ENCODE results near the gene RGS4.

The RGS4 gene

DNA sequence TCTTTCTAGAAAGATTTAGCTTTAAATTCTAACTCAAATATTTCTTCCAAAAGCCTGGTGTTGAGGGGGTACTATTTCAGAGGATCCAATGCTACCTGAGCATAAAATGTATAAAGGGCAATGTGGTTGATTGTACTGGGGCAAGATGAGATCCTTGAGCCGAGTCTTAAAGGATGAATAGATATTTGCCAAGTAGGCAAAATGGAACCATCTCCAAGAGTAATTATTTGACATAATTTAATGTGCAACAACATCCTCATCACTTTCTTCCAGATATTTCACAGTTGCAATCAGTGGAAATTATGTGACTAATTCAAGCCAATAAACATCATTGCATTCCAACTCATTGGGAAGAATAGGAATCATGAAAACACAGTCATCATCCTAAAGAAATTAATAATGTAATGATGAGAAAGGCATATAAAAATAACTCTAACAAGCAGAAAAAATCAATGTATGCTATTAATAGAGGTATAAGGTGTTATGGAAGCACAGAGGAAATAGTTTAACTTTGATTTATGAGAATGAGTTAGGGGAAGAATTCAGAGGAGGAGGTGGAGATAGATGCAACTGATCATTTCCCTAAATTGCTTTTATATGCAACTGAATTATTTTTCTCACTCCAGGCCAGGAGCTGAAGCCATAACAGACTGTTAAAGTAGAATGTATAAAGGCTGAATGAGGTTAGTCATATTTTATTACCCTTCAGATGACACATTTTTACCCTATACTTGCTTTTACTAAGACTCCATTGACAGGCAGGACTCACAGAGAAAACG lies 30.0 kb upstream of the RGS4 start:
- no peaks in the 10 kb centered on the region for H3K36me3 Mint-ChIP-seq (ENCODE audit: low read depth)
- TF ChIP-seq, protein P1, sequence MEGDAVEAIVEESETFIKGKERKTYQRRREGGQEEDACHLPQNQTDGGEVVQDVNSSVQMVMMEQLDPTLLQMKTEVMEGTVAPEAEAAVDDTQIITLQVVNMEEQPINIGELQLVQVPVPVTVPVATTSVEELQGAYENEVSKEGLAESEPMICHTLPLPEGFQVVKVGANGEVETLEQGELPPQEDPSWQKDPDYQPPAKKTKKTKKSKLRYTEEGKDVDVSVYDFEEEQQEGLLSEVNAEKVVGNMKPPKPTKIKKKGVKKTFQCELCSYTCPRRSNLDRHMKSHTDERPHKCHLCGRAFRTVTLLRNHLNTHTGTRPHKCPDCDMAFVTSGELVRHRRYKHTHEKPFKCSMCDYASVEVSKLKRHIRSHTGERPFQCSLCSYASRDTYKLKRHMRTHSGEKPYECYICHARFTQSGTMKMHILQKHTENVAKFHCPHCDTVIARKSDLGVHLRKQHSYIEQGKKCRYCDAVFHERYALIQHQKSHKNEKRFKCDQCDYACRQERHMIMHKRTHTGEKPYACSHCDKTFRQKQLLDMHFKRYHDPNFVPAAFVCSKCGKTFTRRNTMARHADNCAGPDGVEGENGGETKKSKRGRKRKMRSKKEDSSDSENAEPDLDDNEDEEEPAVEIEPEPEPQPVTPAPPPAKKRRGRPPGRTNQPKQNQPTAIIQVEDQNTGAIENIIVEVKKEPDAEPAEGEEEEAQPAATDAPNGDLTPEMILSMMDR (IDR thresholded peaks at IDR 0.05), result no peak
- peaks cover 21% of the 10 kb centered on the region for H3K4me1 Mint-ChIP-seq
- H3K27me3 Mint-ChIP-seq (ENCODE audit: low read depth, poor library complexity), result no peaks in the 10 kb centered on the region
- no peak overlapping the region for H3K4me3 Mint-ChIP-seq
- no peak overlapping the region for H3K27ac Mint-ChIP-seq
- peaks cover 6% of the 10 kb centered on the region for H3K9me3 Mint-ChIP-seq
- no peak for DNase-seq

DNA sequence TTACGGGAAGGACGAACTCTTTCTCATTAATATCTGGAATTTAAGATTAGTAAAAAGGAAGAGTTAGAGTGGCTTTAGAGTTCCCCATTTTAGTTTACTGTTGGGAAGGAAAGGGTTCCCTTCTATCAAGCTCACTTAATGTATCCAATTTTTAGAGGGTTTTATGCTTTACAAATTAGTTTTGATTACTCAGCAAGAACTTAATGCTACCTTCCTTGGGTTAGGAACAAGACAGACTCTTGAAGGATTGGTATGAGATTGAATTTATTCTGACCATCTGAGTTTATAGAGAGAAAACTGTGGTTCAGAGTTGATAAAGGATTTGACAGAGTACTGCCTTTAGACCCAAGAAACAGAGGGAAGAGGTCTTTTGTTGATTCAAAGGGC lies 29.5 kb upstream of the RGS4 start:
- no peaks in the 10 kb centered on the region for H3K36me3 Mint-ChIP-seq (ENCODE audit: low read depth)
- H3K4me3 Mint-ChIP-seq, result no peak overlapping the region

DNA sequence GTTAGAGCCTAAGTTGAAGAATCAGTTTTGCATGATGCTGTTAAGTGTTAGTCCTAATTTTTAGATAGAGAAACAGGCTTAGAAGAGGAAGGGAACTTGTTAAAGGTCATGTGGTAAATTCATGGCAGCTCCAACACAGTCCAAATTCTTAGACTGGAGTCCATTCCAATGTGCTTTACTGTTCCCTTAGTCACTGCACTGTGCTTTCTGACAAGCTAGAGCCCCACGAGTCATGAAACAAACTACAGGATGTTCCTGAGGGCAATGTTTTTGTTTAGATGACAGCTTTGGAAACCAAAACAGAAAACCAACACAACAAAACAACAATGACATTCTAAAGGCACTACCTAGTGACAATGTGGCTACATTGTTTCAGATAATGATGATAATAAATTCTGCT lies 23.1 kb upstream of the RGS4 start:
- Mint-ChIP-seq H3K27ac (peak overlapping the region; percentile 82), H3K9me3 (peaks cover 6% of the 10 kb centered on the region), H3K4me3 (no peak overlapping the region), H3K27me3 (ENCODE audit: low read depth, poor library complexity) (peaks cover 3% of the 10 kb centered on the region), H3K4me1 (peaks cover 48% of the 10 kb centered on the region), H3K36me3 (ENCODE audit: low read depth) (no peaks in the 10 kb centered on the region)
- TF ChIP-seq, protein P1 (IDR thresholded peaks at IDR 0.05), result no peak
- DNase-seq, result no peak

More for the DNA sequence above, 29.5 kb upstream of the RGS4 start:
- H3K27me3 Mint-ChIP-seq (ENCODE audit: low read depth, poor library complexity), result peaks cover under 1% of the 10 kb centered on the region
- TF ChIP-seq, protein P1 (IDR thresholded peaks at IDR 0.05), result no peak
- H3K9me3 Mint-ChIP-seq, result peaks cover 6% of the 10 kb centered on the region
- H3K4me1 Mint-ChIP-seq, result peaks cover 21% of the 10 kb centered on the region
- no peak for DNase-seq
- H3K27ac Mint-ChIP-seq, result no peak overlapping the region

DNA sequence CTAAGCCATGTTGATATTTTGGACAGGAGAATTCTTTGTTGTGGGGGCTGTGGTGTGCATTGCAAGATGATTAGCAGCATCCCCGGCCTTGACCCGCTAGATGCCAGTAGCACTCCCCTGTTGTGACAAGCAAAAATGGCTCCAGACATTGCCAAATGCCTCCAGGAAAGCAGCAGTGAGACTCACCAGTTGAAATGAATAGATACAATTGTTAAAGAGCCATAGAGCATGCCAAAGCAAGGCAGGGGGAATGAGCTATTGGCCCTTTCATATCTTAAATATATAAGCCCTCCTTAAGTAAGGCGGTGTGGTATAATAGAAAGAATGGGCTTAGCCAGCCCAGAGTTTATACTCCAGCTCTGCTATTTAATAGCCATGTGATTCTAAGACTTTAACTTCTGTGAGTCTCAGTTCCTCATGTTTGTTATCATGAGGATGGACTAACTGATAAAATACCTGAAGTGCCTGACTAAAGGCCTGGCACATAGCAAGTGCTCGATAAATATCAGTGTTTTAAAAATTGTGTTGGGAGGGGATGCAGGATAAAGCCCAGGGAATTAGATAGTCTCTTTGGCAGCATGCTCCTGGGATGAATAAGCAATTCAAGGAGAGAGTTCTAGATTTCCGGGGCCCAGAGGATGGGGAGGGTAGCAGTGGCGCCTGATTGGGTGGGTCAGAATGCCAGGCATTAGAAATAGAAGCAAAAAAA lies 21.1 kb upstream of the RGS4 start:
- peaks cover 59% of the 10 kb centered on the region for H3K4me1 Mint-ChIP-seq
- peaks cover 3% of the 10 kb centered on the region for H3K27me3 Mint-ChIP-seq (ENCODE audit: low read depth, poor library complexity)
- TF ChIP-seq, protein P1 (IDR thresholded peaks at IDR 0.05), result no peak
- peak overlapping the region; percentile 57 for H3K27ac Mint-ChIP-seq
- H3K36me3 Mint-ChIP-seq (ENCODE audit: low read depth), result no peaks in the 10 kb centered on the region
- no peak for DNase-seq
- H3K9me3 Mint-ChIP-seq, result no peaks in the 10 kb centered on the region
- no peak overlapping the region for H3K4me3 Mint-ChIP-seq

DNA sequence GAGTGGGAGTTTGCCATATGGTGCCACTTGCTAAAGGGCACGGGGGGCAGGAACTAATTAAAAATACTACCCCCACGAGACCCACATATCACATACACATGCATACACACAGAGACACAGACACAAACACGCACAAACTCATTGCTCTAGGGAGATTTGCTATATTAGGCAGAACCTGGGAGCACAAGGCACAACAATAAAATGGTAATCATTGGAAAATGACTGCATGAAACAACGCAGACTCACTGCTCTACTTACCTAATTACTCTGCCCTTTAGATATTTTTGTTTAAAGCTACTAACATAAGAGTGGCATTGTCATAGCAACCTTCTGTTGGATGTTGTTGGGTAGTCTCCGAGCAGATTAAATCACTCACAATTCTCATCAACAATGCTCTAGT lies 20.3 kb upstream of the RGS4 start:
- Mint-ChIP-seq H3K27ac (no peak overlapping the region), H3K27me3 (ENCODE audit: low read depth, poor library complexity) (peaks cover 3% of the 10 kb centered on the region), H3K9me3 (no peaks in the 10 kb centered on the region), H3K4me3 (no peak overlapping the region), H3K36me3 (ENCODE audit: low read depth) (no peaks in the 10 kb centered on the region), H3K4me1 (peaks cover 66% of the 10 kb centered on the region)
- TF ChIP-seq, protein P1 (IDR thresholded peaks at IDR 0.05), result no peak
- no peak for DNase-seq
